Measurements from ENCODE around the gene TLX3.

TLX3 gene

GRCh38 chr5:171323007-171323406, 14.0 kb downstream of the TLX3 start:
- no peak for TF ChIP-seq TAF1 (IDR thresholded peaks at IDR 0.05; ENCODE audit: low read depth)
- TF ChIP-seq NFIC (IDR thresholded peaks at IDR 0.05) = no peak
- TF ChIP-seq RAD21 (IDR thresholded peaks at IDR 0.05; ENCODE audit: low read depth) = no peak
- no peak for TF ChIP-seq CREB1 (IDR thresholded peaks at IDR 0.05; ENCODE audit: low read depth)
- TF ChIP-seq ZBTB7A (IDR thresholded peaks at IDR 0.05; ENCODE audit: low read depth) = no peak
- no peak for TF ChIP-seq REST (IDR thresholded peaks at IDR 0.05; ENCODE audit: low read depth)
- no peak for TF ChIP-seq EP300 (IDR thresholded peaks at IDR 0.05; ENCODE audit: borderline replicate concordance)
- no peak for TF ChIP-seq USF1 (IDR thresholded peaks at IDR 0.05)

DNA sequence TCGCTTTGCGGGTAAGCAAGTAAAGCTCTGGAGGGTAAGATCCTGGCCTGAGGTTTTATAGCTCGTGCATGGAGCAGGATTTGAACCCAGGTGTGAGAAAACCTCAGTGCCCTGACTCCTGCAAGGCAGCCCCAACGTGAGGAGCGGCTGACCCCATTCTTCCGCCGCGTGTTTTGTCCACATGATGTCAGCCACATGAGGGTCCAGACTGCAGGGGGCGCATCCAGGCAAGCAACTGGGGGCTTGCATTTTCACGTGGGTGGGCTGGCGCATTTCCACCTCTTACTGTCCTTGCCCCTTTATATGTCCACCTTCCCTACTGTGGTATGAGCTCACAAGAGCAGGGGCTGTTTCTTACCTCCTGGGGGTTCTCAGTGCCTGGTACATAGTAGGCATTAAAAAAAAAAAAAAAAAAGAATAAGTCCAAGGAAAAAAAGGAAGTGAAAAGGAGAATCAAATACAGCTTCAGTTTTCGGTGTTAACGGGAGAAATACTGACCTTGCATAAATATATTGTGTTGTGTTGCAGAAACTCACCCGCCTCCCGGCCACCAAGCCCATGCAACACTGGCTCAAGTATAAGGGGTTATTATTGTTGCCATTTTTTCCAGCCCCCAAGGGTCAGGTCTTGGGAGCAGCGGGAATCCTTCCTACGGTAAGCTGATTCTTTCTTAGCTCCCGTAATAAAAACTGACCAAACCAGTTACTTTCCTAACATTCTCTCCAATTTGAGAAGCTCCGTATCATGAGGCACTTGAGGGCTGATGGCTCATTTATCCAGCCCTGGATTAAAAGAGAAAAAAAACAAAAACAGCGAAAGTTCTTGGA, 15.0 kb downstream of the TLX3 start:
- TF ChIP-seq USF1 (IDR thresholded peaks at IDR 0.05) (no peak), REST (IDR thresholded peaks at IDR 0.05; ENCODE audit: low read depth) (no peak), NFIC (IDR thresholded peaks at IDR 0.05) (no peak), EP300 (IDR thresholded peaks at IDR 0.05; ENCODE audit: borderline replicate concordance) (no peak), FOXM1 (IDR thresholded peaks at IDR 0.05; ENCODE audit: borderline replicate concordance, low read depth) (no peak), EGR1 (IDR thresholded peaks at IDR 0.05) (no peak), CREB1 (IDR thresholded peaks at IDR 0.05; ENCODE audit: low read depth) (no peak), CEBPB (IDR thresholded peaks at IDR 0.05) (no peak), TCF12 (IDR thresholded peaks at IDR 0.05; ENCODE audit: low read depth) (no peak), YY1 (IDR thresholded peaks at IDR 0.05; ENCODE audit: low read depth) (no peak), RAD21 (IDR thresholded peaks at IDR 0.05; ENCODE audit: low read depth) (no peak), MAX (IDR thresholded peaks at IDR 0.05) (no peak), ZBTB7A (IDR thresholded peaks at IDR 0.05; ENCODE audit: low read depth) (no peak), TAF1 (IDR thresholded peaks at IDR 0.05; ENCODE audit: low read depth) (no peak), TEAD4 (IDR thresholded peaks at IDR 0.05) (no peak)

DNA sequence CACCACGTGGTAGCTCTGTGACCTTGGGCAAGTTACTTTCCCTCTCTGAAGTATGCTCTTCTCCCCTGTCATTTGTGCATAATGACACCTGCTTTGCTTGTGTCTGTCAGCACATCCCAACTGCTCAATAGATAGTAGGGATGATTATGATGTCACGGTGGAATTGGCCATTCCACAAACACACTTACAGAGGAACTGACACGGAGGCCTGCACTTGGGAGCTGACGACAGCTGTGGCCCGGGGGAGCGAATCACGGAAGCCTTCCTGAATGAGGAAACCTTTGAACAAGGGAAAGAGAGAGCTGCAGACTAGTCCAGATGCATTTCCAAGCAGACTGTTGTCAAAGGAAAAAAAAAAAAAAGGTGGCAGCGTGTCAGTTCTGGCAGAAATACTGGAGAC, 21.0 kb downstream of the TLX3 start:
- TF ChIP-seq TEAD4 (IDR thresholded peaks at IDR 0.05) (no peak), EGR1 (IDR thresholded peaks at IDR 0.05) (no peak), TAF1 (IDR thresholded peaks at IDR 0.05; ENCODE audit: low read depth) (no peak), RAD21 (IDR thresholded peaks at IDR 0.05; ENCODE audit: low read depth) (no peak), REST (IDR thresholded peaks at IDR 0.05; ENCODE audit: low read depth) (no peak), ZBTB7A (IDR thresholded peaks at IDR 0.05; ENCODE audit: low read depth) (no peak), NFIC (IDR thresholded peaks at IDR 0.05) (no peak), EP300 (IDR thresholded peaks at IDR 0.05; ENCODE audit: borderline replicate concordance) (no peak), CREB1 (IDR thresholded peaks at IDR 0.05; ENCODE audit: low read depth) (no peak), MAX (IDR thresholded peaks at IDR 0.05) (no peak), FOXM1 (IDR thresholded peaks at IDR 0.05; ENCODE audit: borderline replicate concordance, low read depth) (no peak), TCF12 (IDR thresholded peaks at IDR 0.05; ENCODE audit: low read depth) (no peak), YY1 (IDR thresholded peaks at IDR 0.05; ENCODE audit: low read depth) (no peak), CEBPB (IDR thresholded peaks at IDR 0.05) (no peak), USF1 (IDR thresholded peaks at IDR 0.05) (no peak)

Measured in Ishikawa (cell line).